ENCODE results near the gene SETD2. TPM values are rescaled to one million over a fixed set of nuclear protein-coding genes. Genes with fewer than 3 reads are reported as not detected.
A peak's percentile ranks its signal among the peaks of the same experiment; 100 is the strongest.

The SETD2 gene
- total RNA-seq, 2 experiments from 2014 or later = 87.3 to 87.4 TPM

DNA sequence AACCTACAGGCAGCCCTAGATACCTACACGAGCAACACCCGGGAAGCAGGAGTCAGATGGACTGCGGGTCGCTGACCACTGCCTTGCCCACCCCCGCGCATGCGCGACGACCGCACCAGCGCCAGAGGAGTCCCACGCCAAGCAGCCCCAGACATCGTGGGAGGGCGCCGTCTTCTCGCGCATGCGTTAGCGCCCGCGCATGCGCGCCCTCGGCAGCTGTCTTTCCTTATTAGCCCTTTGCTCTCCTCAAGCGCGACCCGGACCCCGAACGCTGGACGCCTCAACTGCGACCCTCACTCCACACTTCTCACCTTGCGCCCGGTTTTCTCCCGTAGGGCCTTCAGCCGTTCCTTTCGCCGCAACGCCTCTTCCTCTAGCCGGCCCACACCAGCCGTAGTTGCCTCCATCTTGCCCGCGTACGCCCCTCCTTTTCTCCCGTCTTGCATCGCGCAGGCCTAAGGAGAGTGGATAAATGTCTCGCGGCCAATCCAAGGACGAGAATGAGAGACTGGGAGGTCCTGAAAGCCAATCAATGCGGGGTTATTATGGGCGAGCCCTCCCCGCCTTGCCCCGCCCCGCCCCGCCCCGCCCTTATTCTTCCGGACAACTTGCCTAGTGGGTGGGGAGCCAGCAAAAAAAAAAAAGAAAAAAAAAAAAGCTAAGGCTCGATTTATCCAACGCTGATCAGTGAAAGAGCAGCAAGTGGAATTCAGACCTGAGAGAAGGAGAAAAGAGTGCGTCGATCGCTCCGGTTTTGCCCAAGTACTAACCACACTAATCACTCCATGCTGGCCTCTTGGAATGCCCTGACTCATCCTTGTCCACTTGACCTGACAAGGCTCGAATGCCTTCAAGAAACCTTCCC is 187.4 kb downstream of the SETD2 start, which contains the start of gene CCDC12:
TSS of gene CCDC12 (minus strand) at position 420 of the 865 bp plus-strand sequence. CDS start at position 407, 13 bp downstream.
- no peaks in the 10 kb centered on the region for H3K9me3 ChIP-seq (ENCODE audit: control insufficient read depth in 1 of 2, insufficient read depth in 1 of 2, low read length in 2 of 2)
- intact Hi-C loops (cut with DNase I, micrococcal nuclease) = loop anchor here (1.0 to 5.0 kb wide), 4 partner anchors 28 to 501 kb away; partner anchors contain the start of genes KIF9 (in 1 of the 2), KLHL18 (in 1 of the 2), SCAP (in 1 of the 2) and SETD2 (in 1 of the 2)
- no peaks in the 10 kb centered on the region for H3K27me3 Mint-ChIP-seq
- no peaks in the 10 kb centered on the region for H3K9me3 Mint-ChIP-seq
- H3K36me3 Mint-ChIP-seq (ENCODE audit: low read depth) = peaks cover 31% of the 10 kb centered on the region
- peak within 1 kb of the TSS; percentile 88 for H3K4me3 ChIP-seq (ENCODE audit: low read length)
- peak within 1 kb of the TSS; percentile 84 to 95 for H3K27ac ChIP-seq (ENCODE audit: low read depth in 1 of 2, low read length in 2 of 2)
- peaks cover 74% of the 10 kb centered on the region for H3K4me1 Mint-ChIP-seq (ENCODE audit: low read depth)
- H3K27ac Mint-ChIP-seq = peak within 1 kb of the TSS; percentile 91
- POLR2A ChIA-PET = interaction anchor here (0.9 to 1.7 kb wide), 10 partner anchors 9 to 56 kb away, joined by 3 to 17 read pairs (median 4); no protein-coding TSS in a partner anchor
- ATAC-seq (ENCODE audit: poor library complexity) (peak; percentile 78), DNase-seq (peak; percentile 85 to 98 (median 89))
- peaks cover 5% of the 10 kb centered on the region for H3K36me3 ChIP-seq (ENCODE audit: insufficient read depth, low read length)
- H3K4me3 Mint-ChIP-seq = peak within 1 kb of the TSS; percentile 97
- no peaks in the 10 kb centered on the region for H3K27me3 ChIP-seq (ENCODE audit: control insufficient read depth in 1 of 2, insufficient read depth in 2 of 2, low read length in 2 of 2)
- TF ChIP-seq, protein P1, sequence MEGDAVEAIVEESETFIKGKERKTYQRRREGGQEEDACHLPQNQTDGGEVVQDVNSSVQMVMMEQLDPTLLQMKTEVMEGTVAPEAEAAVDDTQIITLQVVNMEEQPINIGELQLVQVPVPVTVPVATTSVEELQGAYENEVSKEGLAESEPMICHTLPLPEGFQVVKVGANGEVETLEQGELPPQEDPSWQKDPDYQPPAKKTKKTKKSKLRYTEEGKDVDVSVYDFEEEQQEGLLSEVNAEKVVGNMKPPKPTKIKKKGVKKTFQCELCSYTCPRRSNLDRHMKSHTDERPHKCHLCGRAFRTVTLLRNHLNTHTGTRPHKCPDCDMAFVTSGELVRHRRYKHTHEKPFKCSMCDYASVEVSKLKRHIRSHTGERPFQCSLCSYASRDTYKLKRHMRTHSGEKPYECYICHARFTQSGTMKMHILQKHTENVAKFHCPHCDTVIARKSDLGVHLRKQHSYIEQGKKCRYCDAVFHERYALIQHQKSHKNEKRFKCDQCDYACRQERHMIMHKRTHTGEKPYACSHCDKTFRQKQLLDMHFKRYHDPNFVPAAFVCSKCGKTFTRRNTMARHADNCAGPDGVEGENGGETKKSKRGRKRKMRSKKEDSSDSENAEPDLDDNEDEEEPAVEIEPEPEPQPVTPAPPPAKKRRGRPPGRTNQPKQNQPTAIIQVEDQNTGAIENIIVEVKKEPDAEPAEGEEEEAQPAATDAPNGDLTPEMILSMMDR (IDR thresholded peaks at IDR 0.05) = no peak
- peaks cover 83% of the 10 kb centered on the region for H3K4me1 ChIP-seq (ENCODE audit: insufficient read depth, low read length)
- CTCF ChIA-PET = interaction anchor here (0.5 to 0.7 kb wide), 3 partner anchors 22 to 839 kb away, joined by 3 to 4 read pairs (median 3); no protein-coding TSS in a partner anchor

DNA sequence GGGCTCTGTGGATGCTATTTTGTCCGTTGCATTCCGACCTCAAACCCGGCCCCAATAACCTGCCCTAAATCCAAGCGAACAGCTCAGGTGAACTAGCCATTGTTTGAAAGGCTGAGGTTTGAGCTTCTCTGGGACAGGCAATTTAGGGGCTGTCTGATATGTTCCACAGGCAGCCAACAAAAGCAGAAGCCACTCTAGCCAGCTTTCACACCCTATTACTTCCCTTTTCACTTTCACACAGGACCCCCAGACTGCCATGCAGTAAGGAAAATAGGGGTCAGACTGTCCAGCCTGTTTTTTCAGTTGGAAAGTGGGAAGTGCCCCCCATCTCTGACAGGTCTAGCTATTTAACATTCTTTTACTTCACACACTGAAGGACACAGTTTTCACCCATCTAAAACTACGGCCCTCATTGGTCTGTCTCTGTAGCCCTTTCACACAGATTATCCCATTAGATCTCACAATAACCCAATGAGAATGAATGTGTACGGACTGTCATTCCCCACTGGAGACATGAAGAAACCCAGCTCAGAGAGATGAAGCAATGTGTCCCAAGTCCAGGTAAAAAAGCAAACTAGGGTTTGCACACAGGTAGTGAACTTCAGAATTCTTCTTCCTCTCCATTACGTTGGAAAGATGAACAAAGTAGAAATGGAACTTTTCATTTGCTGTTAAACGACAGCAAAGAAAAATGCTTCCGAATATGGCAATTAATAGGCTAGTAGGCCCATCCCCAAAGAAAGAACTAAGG is 189.3 kb downstream of the SETD2 start:
- Mint-ChIP-seq H3K27me3 (no peaks in the 10 kb centered on the region), H3K36me3 (ENCODE audit: low read depth) (peaks cover 51% of the 10 kb centered on the region), H3K4me1 (ENCODE audit: low read depth) (peaks cover 80% of the 10 kb centered on the region), H3K4me3 (peak overlapping the region; percentile 81), H3K9me3 (no peaks in the 10 kb centered on the region), H3K27ac (peak overlapping the region; percentile 47)
- H3K36me3 ChIP-seq (ENCODE audit: insufficient read depth, low read length) = peaks cover 13% of the 10 kb centered on the region
- no peaks in the 10 kb centered on the region for H3K27me3 ChIP-seq (ENCODE audit: control insufficient read depth in 1 of 2, insufficient read depth in 2 of 2, low read length in 2 of 2)
- H3K4me3 ChIP-seq (ENCODE audit: low read length) = no peak overlapping the region
- H3K4me1 ChIP-seq (ENCODE audit: insufficient read depth, low read length) = peaks cover 85% of the 10 kb centered on the region
- DNase-seq (no peak), ATAC-seq (ENCODE audit: poor library complexity) (no peak)
- ChIA-PET POLR2A (no interaction called here), CTCF (no interaction called here)
- TF ChIP-seq, protein P1 (IDR thresholded peaks at IDR 0.05) = no peak
- H3K9me3 ChIP-seq (ENCODE audit: control insufficient read depth in 1 of 2, insufficient read depth in 1 of 2, low read length in 2 of 2) = no peaks in the 10 kb centered on the region
- H3K27ac ChIP-seq (ENCODE audit: low read depth in 1 of 2, low read length in 2 of 2) = no peak overlapping the region
- intact Hi-C loops (cut with DNase I, micrococcal nuclease) = loop anchor here in 1 of 2 experiments (5.0 kb wide), 2 partner anchors 308 to 503 kb away; partner anchors contain the start of genes KIF9, KLHL18 and SCAP

DNA sequence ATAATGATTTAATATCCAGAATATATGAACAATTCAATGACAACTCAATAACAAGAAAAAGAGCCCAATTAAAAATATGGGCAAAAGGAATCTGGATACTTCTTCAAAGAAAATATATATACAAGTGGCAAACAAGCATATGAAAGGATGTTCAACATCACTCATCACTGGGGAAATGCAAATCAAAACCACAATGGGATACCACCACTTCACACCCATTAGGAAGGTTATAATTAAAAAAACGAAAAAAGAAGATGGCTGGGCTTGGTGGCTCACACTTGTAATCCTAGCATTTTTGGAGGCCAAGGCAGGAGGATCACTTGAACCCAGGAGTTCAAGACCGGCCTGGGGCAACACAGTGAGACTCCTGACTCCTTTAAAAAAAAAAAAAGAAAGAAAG is 191.5 kb downstream of the SETD2 start:
- Mint-ChIP-seq H3K9me3 (no peaks in the 10 kb centered on the region), H3K4me1 (ENCODE audit: low read depth) (peaks cover 85% of the 10 kb centered on the region), H3K27me3 (no peaks in the 10 kb centered on the region), H3K27ac (peak overlapping the region; percentile 73), H3K36me3 (ENCODE audit: low read depth) (peaks cover 63% of the 10 kb centered on the region), H3K4me3 (peak overlapping the region; percentile 74)
- no peaks in the 10 kb centered on the region for H3K27me3 ChIP-seq (ENCODE audit: control insufficient read depth in 1 of 2, insufficient read depth in 2 of 2, low read length in 2 of 2)
- ATAC-seq (ENCODE audit: poor library complexity) (no peak), DNase-seq (peak in 1 of 14 experiments; percentile 59)
- H3K9me3 ChIP-seq (ENCODE audit: control insufficient read depth in 1 of 2, insufficient read depth in 1 of 2, low read length in 2 of 2) = no peaks in the 10 kb centered on the region
- intact Hi-C loops (cut with DNase I, micrococcal nuclease) = no loop called here
- H3K36me3 ChIP-seq (ENCODE audit: insufficient read depth, low read length) = peaks cover 24% of the 10 kb centered on the region
- TF ChIP-seq, protein P1 (IDR thresholded peaks at IDR 0.05) = no peak
- no peak overlapping the region for H3K27ac ChIP-seq (ENCODE audit: low read depth in 1 of 2, low read length in 2 of 2)
- H3K4me3 ChIP-seq (ENCODE audit: low read length) = no peak overlapping the region
- peaks cover 88% of the 10 kb centered on the region for H3K4me1 ChIP-seq (ENCODE audit: insufficient read depth, low read length)
- POLR2A ChIA-PET = no interaction called here
- CTCF ChIA-PET = interaction anchor here (0.7 to 1.3 kb wide), 2 partner anchors 15 to 25 kb away, joined by 4 to 5 read pairs; no protein-coding TSS in a partner anchor

All from CD4-positive, alpha-beta T cell (primary cell).